HG03175 (cell line): ENCODE measurements around the gene FOXO6.

Experiments used
- ATAC-seq: cut with Tn5 transposase; IDR thresholded peaks from one replicate; pipeline ENCODE4 v1.9.1; 2021; ENCODE audit warnings: mild to moderate bottlenecking, moderate library complexity; ENCODE audit not compliant: unreplicated experiment

The FOXO6 gene

GRCh38 chr1:41365772-41366454, 4.7 kb downstream of the FOXO6 start:
- no peak for ATAC-seq

GRCh38 chr1:41366455-41367287, 5.4 kb downstream of the FOXO6 start:
- no peak for ATAC-seq

- no peak for ATAC-seq
Measured at GRCh38 chr1:41367288-41367642, 6.0 kb downstream of the FOXO6 start.

- no peak for ATAC-seq
Measured at GRCh38 chr1:41368366-41368765, 7.1 kb downstream of the FOXO6 start.

- no peak for ATAC-seq
Measured at GRCh38 chr1:41368801-41369200, 7.6 kb downstream of the FOXO6 start.

- ATAC-seq: no peak
Measured at GRCh38 chr1:41369531-41369930, 8.3 kb downstream of the FOXO6 start.

- ATAC-seq: no peak
Measured at GRCh38 chr1:41370225-41370624, 9.0 kb downstream of the FOXO6 start.

- no peak for ATAC-seq
Measured at GRCh38 chr1:41370756-41371420, 9.7 kb downstream of the FOXO6 start.

- ATAC-seq: no peak
Measured at GRCh38 chr1:41371630-41372599, 10.7 kb downstream of the FOXO6 start.

- ATAC-seq: no peak
Measured at GRCh38 chr1:41372600-41372993, 11.4 kb downstream of the FOXO6 start.

- ATAC-seq: no peak
Measured at GRCh38 chr1:41373373-41373772, 12.1 kb downstream of the FOXO6 start.

- no peak for ATAC-seq
Measured at GRCh38 chr1:41374711-41375110, 13.5 kb downstream of the FOXO6 start.

GRCh38 chr1:41377397-41377796, 16.2 kb downstream of the FOXO6 start:
- no peak for ATAC-seq

GRCh38 chr1:41378222-41378621, 17.0 kb downstream of the FOXO6 start:
- ATAC-seq: no peak

GRCh38 chr1:41378999-41379737, 17.9 kb downstream of the FOXO6 start:
- no peak for ATAC-seq

- ATAC-seq: no peak
Measured at GRCh38 chr1:41379738-41380130, 18.5 kb downstream of the FOXO6 start.

- no peak for ATAC-seq
Measured at GRCh38 chr1:41380195-41380594, 19.0 kb downstream of the FOXO6 start.

GRCh38 chr1:41380979-41381691, 19.9 kb downstream of the FOXO6 start:
- no peak for ATAC-seq

GRCh38 chr1:41381692-41382479, 20.7 kb downstream of the FOXO6 start:
- ATAC-seq: no peak
